COLO668 (cell line): Measurements from ENCODE around the gene RGS6.

Experiments
- DNase-seq: peaks from one replicate; lab custom pipeline; 2025; ENCODE audit not compliant: unreplicated experiment; lab: John Stamatoyannopoulos, UW

Gene RGS6

DNA sequence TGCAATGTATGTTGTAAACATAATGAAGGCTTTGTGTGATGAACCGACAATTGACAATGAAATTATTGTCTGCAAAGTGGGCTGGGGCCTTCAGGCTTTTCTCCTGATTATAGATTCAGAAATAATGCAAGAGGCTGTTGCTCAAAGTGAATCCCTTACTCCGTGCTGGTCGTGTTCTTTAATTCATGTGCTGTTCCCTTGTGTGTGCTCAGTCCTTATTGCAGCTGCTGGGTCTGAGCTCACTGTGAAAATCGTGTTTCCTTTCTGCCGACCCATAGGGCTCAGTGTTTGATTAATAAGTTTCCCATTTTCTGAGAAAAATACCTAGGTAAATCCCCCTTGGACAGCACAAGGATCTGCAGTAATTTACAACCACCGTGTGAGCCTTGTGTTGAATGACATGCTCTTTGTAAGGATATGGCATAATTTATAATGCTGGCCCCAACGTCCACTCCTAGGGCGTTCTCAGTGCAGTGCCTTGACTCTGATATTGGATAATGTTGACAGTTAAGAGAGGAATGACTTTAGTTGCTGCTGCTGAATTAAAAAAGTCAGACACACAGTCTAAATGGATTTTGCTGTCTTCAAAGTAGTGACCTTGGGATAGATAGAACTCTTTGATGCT, 81.6 kb downstream of the RGS6 start:
- DNase-seq, result no peak

DNA sequence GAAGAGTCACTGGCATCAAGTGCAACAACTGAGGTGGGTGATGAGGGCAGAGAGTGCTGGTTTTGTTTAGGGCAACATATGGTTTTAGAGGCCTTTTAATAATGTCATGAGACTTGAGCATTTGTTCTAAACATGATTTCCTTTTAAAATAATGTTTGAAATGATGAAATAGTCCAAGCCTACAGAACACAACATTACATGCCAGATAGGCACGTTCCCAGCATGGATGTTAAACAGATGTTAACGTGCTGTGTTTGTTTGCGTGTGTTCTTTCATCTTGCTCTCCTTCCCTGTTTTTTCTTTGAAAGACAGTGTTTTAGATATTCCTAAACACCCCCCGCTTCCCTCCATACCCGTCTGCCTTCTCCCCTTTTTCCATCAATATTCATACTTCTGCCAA, 82.3 kb downstream of the RGS6 start:
- no peak for DNase-seq

DNA sequence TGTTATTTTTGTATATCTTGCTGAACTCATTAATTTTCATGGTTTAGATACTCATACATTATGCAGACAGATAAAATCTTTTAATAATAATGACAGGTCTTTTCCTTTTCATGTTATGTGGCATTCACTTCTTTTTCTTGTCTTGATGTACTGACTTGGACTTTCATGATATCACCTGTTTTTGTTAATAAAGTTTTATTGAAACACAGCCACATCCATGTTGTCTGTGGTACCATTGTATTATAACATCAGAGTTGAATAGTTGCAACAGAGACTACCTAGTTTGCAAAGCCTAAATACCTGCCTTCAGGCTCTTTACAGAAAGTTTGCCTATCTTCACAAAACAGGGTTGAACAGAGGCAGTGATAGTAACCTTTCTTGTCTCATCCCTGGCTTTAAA, 85.1 kb downstream of the RGS6 start:
- no peak for DNase-seq

GRCh38 chr14:72023128-72024042, 91.2 kb downstream of the RGS6 start:
- no peak for DNase-seq

DNA sequence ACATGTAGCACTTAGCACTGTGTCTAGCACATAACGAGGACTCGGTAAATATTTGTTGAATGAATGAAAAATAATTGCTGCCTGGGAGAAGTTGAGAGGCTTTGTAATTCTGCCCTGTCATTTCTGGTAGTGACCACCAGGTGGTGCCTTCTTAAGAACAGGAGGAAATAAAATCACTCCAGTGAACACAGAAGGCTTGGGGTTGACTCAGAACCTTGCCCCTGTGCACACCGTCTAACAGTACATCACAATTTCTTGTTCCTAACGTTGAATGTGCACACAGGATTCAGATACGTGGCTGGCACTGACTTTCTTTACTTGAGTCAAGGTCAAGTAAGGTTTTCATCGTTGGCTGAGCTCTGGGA, 91.8 kb downstream of the RGS6 start:
- no peak for DNase-seq

DNA sequence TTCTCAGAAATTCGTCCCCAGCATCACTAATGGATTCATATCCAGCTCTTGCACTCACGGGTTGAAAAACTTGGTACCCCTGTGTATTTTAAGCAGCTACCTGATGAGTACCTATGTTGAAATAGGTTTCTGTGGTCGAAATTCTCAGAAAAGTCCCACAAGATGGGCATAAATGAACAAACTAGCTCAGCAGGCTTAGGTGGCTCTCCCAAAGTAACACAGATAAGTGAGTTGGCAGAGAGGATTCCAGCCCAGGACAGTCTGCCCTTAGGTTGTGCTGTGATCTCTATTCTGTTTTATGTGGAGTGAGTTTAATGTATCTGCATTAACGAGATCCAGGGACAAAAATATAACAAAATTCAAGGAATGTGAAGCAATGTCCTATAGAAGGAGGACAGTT, 92.3 kb downstream of the RGS6 start:
- no peak for DNase-seq

DNA sequence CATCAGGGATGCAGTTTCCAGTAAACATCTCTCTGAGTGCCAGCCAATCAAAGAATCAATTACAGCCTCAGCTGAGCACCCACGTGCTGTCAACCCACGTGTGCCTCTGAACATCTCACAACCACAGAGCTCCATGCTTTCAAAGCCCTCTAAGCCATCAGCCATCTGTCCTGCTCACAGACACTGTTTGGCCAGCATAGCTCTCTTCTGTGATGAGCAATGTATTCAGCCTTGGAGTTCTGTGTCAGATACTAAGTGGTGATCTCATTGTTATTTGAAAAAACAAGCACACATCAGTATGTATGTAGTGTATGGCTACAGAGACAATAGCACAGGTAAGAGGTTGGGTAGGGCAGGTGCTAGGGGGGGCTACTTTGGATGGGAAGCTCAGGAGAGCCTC, 94.3 kb downstream of the RGS6 start:
- DNase-seq, result peak; percentile 9

GRCh38 chr14:72027061-72027460, 94.8 kb downstream of the RGS6 start:
- DNase-seq, result no peak

DNA sequence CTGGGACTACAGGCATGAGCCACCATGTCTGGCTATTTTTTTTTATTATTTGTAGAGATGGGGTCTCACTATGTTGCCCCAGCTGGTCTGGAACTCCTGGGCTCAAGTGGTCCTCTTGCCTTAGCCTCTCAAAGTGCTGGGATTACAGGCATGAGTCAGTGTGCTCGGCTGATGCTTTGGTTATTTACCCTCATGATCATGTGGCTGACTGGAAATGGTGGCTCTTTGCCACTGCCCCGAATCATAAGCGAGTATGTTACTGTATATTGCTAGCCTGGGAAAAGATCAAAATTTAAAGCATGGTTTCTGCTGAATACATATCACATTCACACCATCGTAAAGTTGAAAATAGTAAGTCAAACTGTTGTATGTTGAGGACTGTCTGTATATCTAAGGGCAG, 101.1 kb downstream of the RGS6 start:
- DNase-seq, result no peak

- no peak for DNase-seq
These were observed 108.3 kb downstream of the RGS6 start for GRCh38 chr14:72040528-72040927.

DNA sequence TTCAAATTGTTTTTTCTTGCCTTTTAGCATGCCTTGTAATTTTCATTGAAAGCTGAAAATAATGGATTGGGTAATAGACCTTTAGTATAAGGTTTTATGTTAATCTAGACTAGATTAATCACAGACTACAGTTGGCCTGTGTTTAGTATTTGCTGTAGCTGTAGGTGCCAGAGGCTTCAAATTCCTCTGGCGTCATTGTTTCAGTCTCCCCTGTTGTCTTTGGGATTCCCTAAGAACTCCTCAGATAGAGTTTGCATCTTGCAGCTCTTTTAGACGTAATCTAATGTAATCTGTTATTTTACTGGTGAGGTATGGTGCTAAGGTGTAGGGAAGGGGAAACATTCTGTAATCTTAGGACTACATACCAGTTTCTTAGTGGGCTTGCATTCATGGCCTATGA, 113.0 kb downstream of the RGS6 start:
- no peak for DNase-seq

- DNase-seq, result no peak
These were observed 113.7 kb downstream of the RGS6 start for GRCh38 chr14:72045885-72046284.

DNA sequence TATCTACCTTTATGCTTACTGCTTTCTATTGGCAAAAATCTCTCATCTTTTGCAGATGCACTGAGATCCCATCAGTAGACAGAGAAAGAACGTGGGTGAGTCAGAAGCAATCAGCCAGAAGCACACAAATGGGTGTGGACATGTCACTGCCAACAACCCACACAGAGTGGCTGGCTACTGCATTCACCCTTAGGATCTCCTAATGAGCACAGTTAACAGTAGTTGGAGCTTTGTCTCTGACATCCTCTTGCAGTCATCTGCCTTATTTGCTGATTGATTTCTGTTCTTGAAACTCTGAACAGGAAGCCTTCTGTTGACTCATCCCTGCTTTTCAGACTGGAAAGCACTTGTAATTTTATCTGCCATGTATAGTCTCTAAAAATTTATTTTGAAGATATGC, 117.2 kb downstream of the RGS6 start:
- DNase-seq, result no peak

DNA sequence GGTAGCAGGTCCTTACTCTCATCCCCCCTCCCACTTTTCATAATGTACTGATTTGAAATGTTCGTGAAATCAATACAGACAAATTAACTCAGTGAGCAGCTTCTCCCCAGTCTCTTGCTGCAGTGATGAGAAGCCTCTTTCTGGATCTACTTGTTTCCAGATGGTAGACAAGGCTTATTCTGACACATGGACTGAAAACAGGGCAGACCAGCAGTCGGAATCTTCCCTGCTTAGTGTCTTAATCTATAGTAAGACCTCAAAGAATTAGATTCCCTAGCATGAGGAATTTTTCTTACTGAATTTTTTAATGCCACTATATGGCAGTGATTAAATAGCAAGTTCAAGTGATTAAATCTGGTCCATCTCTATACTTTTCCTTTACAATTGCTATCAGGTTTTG, 120.1 kb downstream of the RGS6 start:
- DNase-seq, result no peak

DNA sequence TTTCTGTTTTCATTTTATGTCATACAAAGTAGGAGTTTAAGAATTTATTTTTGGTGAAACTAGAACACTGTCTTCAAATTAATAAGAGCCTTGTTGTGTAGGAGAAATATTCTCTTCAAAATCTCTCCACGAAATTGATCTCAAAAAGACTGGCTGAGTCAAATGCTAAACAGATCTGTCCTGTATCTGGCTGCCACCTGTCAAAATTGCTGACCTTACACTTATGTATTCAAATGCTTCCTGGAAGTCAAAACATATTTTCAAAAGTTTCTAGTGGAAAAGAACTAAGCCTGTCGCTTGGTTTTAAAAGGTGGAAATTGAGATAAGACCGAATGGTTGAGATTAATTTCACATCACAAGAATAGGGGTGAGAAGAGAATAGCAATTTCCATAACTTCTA, 121.4 kb downstream of the RGS6 start:
- DNase-seq, result no peak

GRCh38 chr14:72054911-72055310, 122.7 kb downstream of the RGS6 start:
- no peak for DNase-seq

DNA sequence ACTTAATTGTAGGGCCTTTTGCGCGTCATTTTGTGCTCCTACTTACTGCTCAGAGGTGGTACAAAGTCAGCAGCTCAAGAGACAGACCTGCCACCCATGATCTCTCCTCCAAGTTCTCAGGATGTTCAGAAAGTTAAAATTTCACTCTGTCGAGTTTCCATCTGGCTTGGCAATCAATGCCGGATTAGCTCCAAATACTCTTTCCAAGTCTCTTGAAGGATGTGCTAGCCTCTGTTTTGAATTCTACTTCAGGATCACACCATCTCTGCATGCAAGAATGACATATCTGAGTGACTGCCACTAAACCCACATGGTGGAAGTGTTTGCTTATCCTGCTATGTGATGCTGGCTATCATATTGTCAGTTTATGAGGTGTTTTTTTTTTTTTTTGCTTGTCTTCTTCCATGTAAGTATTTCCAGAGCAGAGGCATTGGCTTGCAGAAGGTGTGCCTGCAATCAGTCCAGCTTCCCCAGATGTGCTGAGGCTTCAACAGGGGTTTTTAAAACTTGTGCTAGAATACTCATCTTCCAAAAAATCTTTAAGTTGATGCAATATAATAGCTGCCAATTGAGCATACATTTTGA, 125.6 kb downstream of the RGS6 start:
- DNase-seq, result no peak

DNA sequence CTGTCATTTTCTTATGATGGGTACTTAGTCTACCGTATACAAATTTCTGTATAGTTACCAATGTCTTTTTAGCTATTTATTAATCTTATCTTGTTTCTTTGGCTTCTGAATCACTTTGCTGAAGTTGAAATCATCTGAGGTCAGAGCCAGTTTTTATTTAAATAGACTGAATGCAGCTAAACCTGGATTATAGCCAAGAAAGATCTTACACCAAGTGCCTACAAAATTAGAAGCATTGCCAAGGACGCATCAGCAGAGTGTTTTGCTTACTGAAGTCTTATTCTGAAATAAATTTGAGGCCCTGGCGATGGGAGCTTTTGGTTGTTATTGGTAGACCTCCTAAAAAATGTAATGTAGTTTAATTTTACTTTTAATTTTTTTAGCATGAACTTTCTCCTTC, 128.2 kb downstream of the RGS6 start:
- no peak for DNase-seq

DNA sequence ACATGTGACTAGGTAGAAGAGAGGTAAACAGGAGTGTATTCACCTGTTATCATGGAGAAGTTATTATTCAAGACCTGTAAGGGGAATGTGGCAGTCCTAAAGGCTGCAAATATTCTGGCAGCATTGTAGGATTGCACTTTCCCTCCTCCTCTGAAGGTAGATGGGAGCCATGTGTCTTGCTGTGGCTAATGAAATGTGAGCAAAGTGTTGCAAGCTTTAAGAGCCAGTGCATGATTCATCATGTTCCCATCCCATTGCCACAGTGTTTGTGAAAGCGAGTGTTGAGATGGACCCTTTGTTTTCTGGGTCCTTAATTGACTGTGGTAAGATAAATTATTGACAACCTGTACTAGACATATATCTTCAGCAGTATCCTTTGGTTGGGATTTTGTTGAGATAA, 128.7 kb downstream of the RGS6 start:
- DNase-seq, result no peak

GRCh38 chr14:72061718-72062117, 129.5 kb downstream of the RGS6 start:
- no peak for DNase-seq

DNA sequence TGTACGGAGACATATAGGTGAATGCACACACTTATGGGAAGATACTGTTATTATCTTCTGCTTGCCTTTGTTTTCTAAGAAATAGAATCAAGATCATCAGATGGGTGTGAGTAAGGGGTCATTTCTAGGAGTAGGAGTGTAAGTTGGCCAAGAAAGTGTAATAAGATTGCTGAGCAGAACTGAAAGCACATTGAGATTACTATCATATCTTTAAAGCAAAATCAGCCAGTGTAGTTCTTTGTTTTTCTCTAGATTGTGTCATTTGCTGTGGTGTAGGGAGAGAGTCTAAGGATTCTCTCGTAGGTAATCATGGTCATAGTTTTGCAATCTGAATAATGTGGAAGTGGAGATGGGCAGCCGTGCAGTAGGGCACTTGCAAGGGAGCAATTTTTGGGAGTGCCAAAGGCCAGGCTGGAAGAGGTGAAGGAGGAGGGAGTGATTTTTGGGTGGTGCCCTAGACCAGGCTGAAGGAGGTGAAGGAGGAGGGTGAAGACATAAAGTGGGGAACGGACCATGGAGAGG, 131.6 kb downstream of the RGS6 start:
- DNase-seq, result no peak

DNA sequence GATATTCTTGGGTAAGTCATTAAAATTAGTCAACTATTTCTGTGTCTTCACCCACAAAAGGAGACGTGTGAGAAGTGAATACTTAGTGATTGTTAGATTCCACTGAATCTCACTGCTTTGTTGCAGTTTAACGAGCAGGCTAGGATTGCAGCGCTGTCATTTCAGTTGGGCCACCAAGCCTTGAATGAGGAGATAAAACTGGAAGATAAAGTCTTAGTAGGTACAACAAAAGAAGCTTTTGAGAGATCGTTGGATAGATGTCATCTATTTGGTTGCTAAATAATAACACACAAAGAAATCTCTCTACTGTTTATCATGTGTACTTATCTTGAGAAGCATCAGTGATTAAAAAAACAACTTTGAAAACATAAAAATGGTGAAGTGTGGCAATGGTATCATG, 132.3 kb downstream of the RGS6 start:
- DNase-seq, result no peak
